ENCODE data around the gene SPATA31D1. TPM values are rescaled to one million over a fixed set of nuclear protein-coding genes. Genes with fewer than 3 reads are reported as not detected.
"Not testable (repeated sequence)": the region's sequence is repeated elsewhere in the genome, so short reads cannot be mapped to it uniquely, and the experiment has no call there.

The SPATA31D1 gene
- under 1 TPM in 1 of 4 donors, not detected in 3; 0.13 TPM for total RNA-seq

DNA sequence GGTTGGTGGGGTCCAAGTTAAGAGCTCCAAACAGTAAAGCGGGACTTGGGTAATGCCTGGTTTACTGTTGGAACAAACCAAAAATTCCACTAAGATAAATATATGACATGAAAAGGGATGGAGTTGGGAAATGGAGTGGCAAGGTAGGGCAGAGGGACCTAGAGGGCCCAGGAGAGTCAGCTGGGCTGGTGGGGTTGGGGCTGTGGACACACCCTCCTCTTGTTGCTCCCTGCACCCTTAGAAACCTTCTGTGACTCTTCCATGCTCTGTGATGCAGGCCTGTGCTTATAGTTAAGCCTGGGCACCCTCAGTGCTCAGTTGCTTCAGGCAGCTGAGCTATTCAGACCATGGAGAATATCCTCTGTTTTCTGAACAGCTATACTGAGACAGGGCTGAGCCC, at the start of gene SPATA31D1:
SPATA31D1 (plus strand) TSS at position 301 of the 400 bp plus-strand sequence; CDS start at position 348, 47 bp downstream.
- H3K36me3 ChIP-seq; H3K4me3 ChIP-seq; H3K27ac ChIP-seq; H3K9me3 ChIP-seq; H3K4me1 ChIP-seq; DNase-seq (ENCODE audit: low spot score in 2 of 2); H3K27me3 ChIP-seq: not testable (repeated sequence)
- 79% methylated on average over 1 of the region's 1 CpG for WGBS

DNA sequence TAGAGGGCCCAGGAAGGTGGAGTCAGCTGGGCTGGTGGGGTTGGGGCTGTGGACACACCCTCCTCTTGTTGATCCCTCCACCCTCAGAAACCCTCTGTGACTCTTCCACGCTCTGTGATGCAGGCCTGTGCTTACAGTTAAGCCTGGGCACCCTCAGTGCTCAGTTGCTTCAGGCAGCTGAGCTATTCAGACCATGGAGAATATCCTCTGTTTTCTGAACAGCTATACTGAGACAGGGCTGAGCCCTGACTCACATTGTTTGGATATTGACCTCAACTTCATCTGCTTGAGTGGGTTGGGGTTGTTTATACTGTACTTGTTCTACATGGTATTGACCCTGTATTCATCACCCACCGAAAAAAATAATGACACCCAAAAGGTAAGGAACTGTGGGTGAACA, 45.2 kb upstream of the SPATA31D1 start, which contains the start of gene SPATA31D3:
SPATA31D3 (plus strand) TSS at position 108 of the 400 bp plus-strand sequence; CDS start at position 194, 86 bp downstream.
- DNase-seq (ENCODE audit: low spot score in 2 of 2), result not testable (repeated sequence)
- no CpG with 5 or more reads among the region's 2 CpGs for WGBS

DNA sequence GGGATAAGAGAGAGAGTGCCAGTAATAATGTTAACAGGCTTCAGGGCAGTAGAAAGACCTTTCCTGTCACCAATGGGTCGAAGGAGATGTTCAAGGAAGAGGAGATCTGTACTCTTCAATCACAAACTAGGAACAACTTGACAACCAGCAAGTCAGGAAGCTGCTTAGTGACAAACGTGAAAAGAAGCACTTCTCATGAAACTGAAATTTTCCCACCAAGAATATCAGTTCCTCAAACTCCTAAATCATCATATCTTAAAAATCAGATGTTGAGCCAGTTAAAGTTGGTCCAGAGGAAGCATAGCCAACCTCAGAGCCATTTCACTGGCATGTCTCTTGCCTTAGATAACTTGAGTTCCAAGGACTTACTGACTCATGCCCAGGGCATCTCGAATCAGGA, 39.9 kb upstream of the SPATA31D1 start:
- H3K36me3 ChIP-seq; H3K4me1 ChIP-seq; H3K9me3 ChIP-seq; DNase-seq (ENCODE audit: low spot score in 2 of 2); H3K4me3 ChIP-seq; H3K27ac ChIP-seq; H3K27me3 ChIP-seq: not testable (repeated sequence)
- WGBS, result no CpG with 5 or more reads among the region's 3 CpGs

More for the DNA sequence above, 45.2 kb upstream of the SPATA31D1 start, which contains the start of gene SPATA31D3:
- H3K9me3 ChIP-seq, H3K27me3 ChIP-seq, H3K36me3 ChIP-seq, H3K4me3 ChIP-seq, H3K27ac ChIP-seq, H3K4me1 ChIP-seq: not testable (repeated sequence)

DNA sequence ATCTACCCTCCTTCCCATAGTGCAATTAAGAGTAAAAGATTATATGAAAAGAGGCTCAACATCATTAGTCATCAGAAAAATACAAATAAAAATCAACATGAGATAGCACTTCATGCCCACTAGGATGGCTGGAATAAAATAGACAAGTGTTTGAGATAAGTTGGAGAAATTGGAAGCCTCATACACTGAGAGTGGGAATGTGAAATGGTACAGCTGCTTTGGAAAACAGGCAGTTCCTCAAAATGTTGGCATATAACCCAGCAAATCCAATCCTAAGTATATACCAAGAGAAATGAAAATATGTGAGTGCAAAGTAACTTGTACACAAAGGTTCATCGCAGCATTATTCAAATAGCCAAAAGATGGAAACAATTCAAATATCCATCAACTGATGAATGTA, 35.5 kb upstream of the SPATA31D1 start:
- no peak for DNase-seq (ENCODE audit: low spot score in 2 of 2)

DNA sequence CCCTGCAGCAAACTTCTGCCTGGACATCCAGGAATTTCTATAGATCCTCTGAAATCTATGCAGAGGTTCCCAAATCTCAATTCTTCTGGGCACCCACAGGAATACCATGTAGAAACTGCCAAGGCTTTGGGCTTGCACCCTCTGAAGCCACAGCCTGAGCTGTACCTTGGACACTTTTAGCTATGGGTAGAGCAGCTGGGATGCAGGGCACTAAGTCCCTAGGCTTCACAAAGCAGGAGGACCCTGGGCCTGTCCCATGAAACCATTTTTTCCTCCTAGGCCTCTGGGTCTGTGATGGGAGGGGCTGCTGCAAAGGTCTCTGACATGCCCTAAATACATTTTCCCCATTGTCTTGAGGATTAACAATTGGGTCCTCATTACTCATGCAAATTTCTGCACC, 32.9 kb upstream of the SPATA31D1 start:
- Histone ChIP-seq H3K27ac (no peak overlapping the region), H3K4me1 (no peaks in the 10 kb centered on the region), H3K27me3 (no peaks in the 10 kb centered on the region), H3K36me3 (no peaks in the 10 kb centered on the region), H3K9me3 (peaks cover 15% of the 10 kb centered on the region), H3K4me3 (no peak overlapping the region)
- TF ChIP-seq POLR2AphosphoS5 (IDR thresholded peaks at IDR 0.05), result no peak
- TF ChIP-seq POLR2A (IDR thresholded peaks at IDR 0.05), result no peak
- TF ChIP-seq EP300 (IDR thresholded peaks at IDR 0.05), result no peak
- no peak for DNase-seq (ENCODE audit: low spot score in 2 of 2)

More for the DNA sequence above, 35.5 kb upstream of the SPATA31D1 start:
- WGBS, result 97% methylated on average over 1 of the region's 1 CpG
- no peaks in the 10 kb centered on the region for H3K4me1 ChIP-seq
- H3K4me3 ChIP-seq, result no peak overlapping the region
- H3K27me3 ChIP-seq, result no peaks in the 10 kb centered on the region
- TF ChIP-seq, protein P1, sequence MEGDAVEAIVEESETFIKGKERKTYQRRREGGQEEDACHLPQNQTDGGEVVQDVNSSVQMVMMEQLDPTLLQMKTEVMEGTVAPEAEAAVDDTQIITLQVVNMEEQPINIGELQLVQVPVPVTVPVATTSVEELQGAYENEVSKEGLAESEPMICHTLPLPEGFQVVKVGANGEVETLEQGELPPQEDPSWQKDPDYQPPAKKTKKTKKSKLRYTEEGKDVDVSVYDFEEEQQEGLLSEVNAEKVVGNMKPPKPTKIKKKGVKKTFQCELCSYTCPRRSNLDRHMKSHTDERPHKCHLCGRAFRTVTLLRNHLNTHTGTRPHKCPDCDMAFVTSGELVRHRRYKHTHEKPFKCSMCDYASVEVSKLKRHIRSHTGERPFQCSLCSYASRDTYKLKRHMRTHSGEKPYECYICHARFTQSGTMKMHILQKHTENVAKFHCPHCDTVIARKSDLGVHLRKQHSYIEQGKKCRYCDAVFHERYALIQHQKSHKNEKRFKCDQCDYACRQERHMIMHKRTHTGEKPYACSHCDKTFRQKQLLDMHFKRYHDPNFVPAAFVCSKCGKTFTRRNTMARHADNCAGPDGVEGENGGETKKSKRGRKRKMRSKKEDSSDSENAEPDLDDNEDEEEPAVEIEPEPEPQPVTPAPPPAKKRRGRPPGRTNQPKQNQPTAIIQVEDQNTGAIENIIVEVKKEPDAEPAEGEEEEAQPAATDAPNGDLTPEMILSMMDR (IDR thresholded peaks at IDR 0.05), result no peak
- TF ChIP-seq EP300 (IDR thresholded peaks at IDR 0.05) (no peak), POLR2AphosphoS5 (IDR thresholded peaks at IDR 0.05) (no peak), POLR2A (IDR thresholded peaks at IDR 0.05) (no peak)
- no peaks in the 10 kb centered on the region for H3K36me3 ChIP-seq
- H3K27ac ChIP-seq, result no peak overlapping the region
- peaks cover 15% of the 10 kb centered on the region for H3K9me3 ChIP-seq

DNA sequence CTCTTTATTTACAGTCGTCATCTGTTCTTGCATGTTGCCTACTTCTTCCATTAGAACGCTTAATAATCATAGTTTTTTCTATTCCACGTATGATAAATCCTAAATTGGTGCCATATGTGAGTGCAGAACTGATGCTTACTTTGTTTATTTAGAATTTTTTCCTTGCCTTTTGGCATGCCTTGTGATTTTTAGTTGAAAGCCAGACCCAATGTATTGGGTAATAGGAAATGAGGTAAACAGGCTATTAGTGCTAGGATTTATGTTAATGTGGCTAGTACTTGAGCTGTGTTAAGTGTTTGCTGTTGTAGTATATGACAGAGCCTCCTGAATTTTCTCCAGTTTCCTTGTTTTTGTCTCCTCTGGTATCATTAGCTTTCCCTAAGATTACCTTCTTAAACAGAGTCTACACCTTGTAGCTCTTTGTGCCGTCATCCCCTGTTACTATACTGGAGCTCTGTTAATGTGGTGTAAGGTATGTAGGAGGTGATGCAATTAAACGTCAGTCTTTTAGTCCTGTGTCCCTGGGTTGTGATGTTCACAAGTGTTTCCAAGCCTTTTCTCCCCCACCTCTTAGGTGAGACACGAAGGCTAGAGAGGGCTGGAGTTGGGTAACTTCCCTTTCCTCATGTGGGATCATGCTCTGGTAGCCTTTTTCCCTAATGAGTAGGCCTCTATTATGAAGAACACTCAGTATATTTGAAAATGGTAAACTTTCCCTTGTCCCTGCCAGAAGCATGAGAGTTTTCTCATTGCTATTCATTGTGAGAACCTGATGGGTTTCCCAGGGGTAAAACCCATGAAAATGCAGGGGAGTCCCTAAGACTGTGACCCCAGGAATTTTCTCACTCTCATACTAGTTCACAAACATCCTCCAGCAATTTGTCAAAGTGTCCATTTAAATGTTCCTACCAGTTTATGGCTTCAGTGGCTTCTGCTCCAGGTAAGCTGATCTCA, 24.1 kb upstream of the SPATA31D1 start:
- TF ChIP-seq POLR2A (IDR thresholded peaks at IDR 0.05) (no peak), EP300 (IDR thresholded peaks at IDR 0.05) (no peak), POLR2AphosphoS5 (IDR thresholded peaks at IDR 0.05) (no peak)
- TF ChIP-seq, protein P1 (IDR thresholded peaks at IDR 0.05), result no peak
- H3K27ac ChIP-seq, result no peak overlapping the region
- H3K36me3 ChIP-seq, result no peaks in the 10 kb centered on the region
- H3K27me3 ChIP-seq, result no peaks in the 10 kb centered on the region
- no peaks in the 10 kb centered on the region for H3K4me1 ChIP-seq
- 71% methylated on average over 6 of the region's 6 CpGs for WGBS
- H3K9me3 ChIP-seq, result no peaks in the 10 kb centered on the region
- no peak for DNase-seq (ENCODE audit: low spot score in 2 of 2)
- H3K4me3 ChIP-seq, result no peak overlapping the region

DNA sequence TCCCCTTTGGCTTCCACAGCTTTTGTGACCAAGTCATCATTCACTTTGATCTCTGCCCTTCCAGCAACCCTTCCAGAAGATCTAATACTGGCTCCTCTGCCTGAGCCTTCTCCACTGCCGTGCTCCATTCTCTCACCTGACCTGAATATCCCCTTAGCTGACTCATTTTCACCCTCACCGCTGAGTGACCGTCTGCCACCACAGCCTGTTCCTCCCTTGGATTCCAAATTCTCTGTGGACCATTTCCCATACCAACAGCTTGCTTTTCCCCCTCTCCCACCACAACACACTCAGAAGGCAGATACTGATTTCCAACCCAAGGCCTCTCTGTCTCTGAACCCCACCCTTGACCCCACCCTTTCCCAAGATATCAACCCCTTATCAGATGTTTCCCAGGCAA, 20.5 kb upstream of the SPATA31D1 start:
- no peaks in the 10 kb centered on the region for H3K36me3 ChIP-seq
- no peaks in the 10 kb centered on the region for H3K9me3 ChIP-seq
- no peak for DNase-seq (ENCODE audit: low spot score in 2 of 2)
- no peaks in the 10 kb centered on the region for H3K27me3 ChIP-seq
- no peak overlapping the region for H3K27ac ChIP-seq
- no peak for TF ChIP-seq POLR2A (IDR thresholded peaks at IDR 0.05)
- TF ChIP-seq, protein P1 (IDR thresholded peaks at IDR 0.05), result no peak
- TF ChIP-seq EP300 (IDR thresholded peaks at IDR 0.05), result no peak
- no peak for TF ChIP-seq POLR2AphosphoS5 (IDR thresholded peaks at IDR 0.05)
- WGBS, result 92% methylated on average over 3 of the region's 3 CpGs
- H3K4me3 ChIP-seq, result no peak overlapping the region
- no peaks in the 10 kb centered on the region for H3K4me1 ChIP-seq
